HepG2 (cell line): ENCODE measurements around the gene DLX3. TPM values are rescaled to one million over a fixed set of nuclear protein-coding genes. Genes with fewer than 3 reads are reported as not detected.
A peak's percentile ranks its signal among the peaks of the same experiment; 100 is the strongest.

Experiments used
- CHCHD3 ChIP-seq: sonication (generic); formaldehyde crosslinking; IDR thresholded peaks from 2 replicates; pipeline ENCODE4 v1.8.0; 2022; ENCODE audit warnings: mild to moderate bottlenecking, missing genetic modification reagents, moderate library complexity
- KDM1A ChIP-seq: IDR thresholded peaks from 2 replicates; pipeline ENCODE4 v1.6.1; 2016; ENCODE audit warnings: missing compliant biosample characterization
- NR2F6 ChIP-seq, 2 experiments: IDR thresholded peaks; 2 replicates each; pipeline ENCODE4 v1.6.1; 2016; ENCODE audit warnings: antibody characterized with exemption in 1 of 2, mild to moderate bottlenecking in 1 of 2
- RNF2 ChIP-seq: fragments of 450-650 bp; conservative IDR thresholded peaks from 2 replicates; pipeline ENCODE4 v1.6.1; 2016; ENCODE audit warnings: low read depth
- SRF ChIP-seq: IDR thresholded peaks from 2 replicates; pipeline ENCODE4 v1.6.1; 2011; ENCODE audit warnings: mild to moderate bottlenecking, low read depth, low read length, moderate library complexity
- TBX2 ChIP-seq: sonication (generic); formaldehyde crosslinking; IDR thresholded peaks from 2 replicates; pipeline ENCODE4 v1.5.0; 2020; ENCODE audit warnings: missing genetic modification reagents, mild to moderate bottlenecking, borderline replicate concordance
- TGIF2 ChIP-seq: IDR thresholded peaks from 2 replicates; pipeline ENCODE4 v1.6.1; 2016; ENCODE audit warnings: control low read depth, missing compliant biosample characterization
- ZNF292 ChIP-seq: sonication (generic); formaldehyde crosslinking; IDR thresholded peaks from 2 replicates; pipeline ENCODE4 v1.8.1; 2022; ENCODE audit warnings: mild to moderate bottlenecking, low read depth, missing genetic modification reagents, borderline replicate concordance
- ZNF558 ChIP-seq: sonication (generic); formaldehyde crosslinking; IDR thresholded peaks from 2 replicates; pipeline ENCODE4 v1.9.0; 2022; ENCODE audit warnings: mild to moderate bottlenecking, missing genetic modification reagents, borderline replicate concordance
- ZNF598 ChIP-seq: sonication (generic); formaldehyde crosslinking; IDR thresholded peaks from 2 replicates; pipeline ENCODE4 v1.5.1; 2020; ENCODE audit warnings: mild to moderate bottlenecking, missing genetic modification reagents, borderline replicate concordance
- ZNF766 ChIP-seq: sonication (generic); formaldehyde crosslinking; IDR thresholded peaks from 2 replicates; pipeline ENCODE4 v1.5.0; 2020; ENCODE audit warnings: missing genetic modification reagents, borderline replicate concordance
- ZNF780A ChIP-seq: sonication (generic); formaldehyde crosslinking; IDR thresholded peaks from 2 replicates; pipeline ENCODE4 v1.8.0; 2022; ENCODE audit warnings: mild to moderate bottlenecking, missing genetic modification reagents, moderate library complexity
- polyA plus RNA-seq, 8 experiments: library from polyadenylated mRNA; depleted of rRNA in 3 of 8; stranded (reverse) in 7 of 8; unstranded in 1 of 8; fragments of >200 nt; fragmentation: Illumina TruSeq in 4 of 8; extraction: Trizol in 4 of 8; gene quantifications; 2 replicates each; pipeline versions ENCODE4 v1.2.1 to v1.2.3, GENCODE V29; 2011 to 2016; ENCODE audit warnings: low read depth in 4 of 8, missing spikeins in 1 of 8, mixed read lengths in 1 of 8; ENCODE audit not compliant: insufficient read depth in 1 of 8
- total RNA-seq, 5 experiments: library from RNA; depleted of rRNA; stranded (reverse); fragments of >200 nt; fragmentation: Illumina TruSeq; extraction: Trizol; gene quantifications; 2 replicates each; pipeline ENCODE4 v1.2.3, GENCODE V29; 2016; ENCODE audit warnings: low read depth in 1 of 5
- TF ChIP-seq, protein P1 (sequence below): sonication (generic); formaldehyde crosslinking; IDR thresholded peaks from 2 replicates; pipeline ENCODE4 v1.5.1; 2020; ENCODE audit warnings: mild to moderate bottlenecking, missing genetic modification reagents, borderline replicate concordance
- TF ChIP-seq, protein P2 (sequence below): sonication (generic); IDR thresholded peaks from 2 replicates; pipeline ENCODE4 v1.6.1; 2016; ENCODE audit warnings: low read depth, borderline replicate concordance
- TF ChIP-seq, protein P3 (sequence below): sonication (generic); formaldehyde crosslinking; conservative IDR thresholded peaks from 2 replicates; pipeline ENCODE4 v1.8.0; 2022; ENCODE audit warnings: mild to moderate bottlenecking, moderate library complexity, missing genetic modification reagents
- TF ChIP-seq, protein P4 (sequence below): sonication (generic); formaldehyde crosslinking; IDR thresholded peaks from 2 replicates; pipeline ENCODE4 v1.5.1; 2020; ENCODE audit warnings: mild to moderate bottlenecking, missing genetic modification reagents, moderate library complexity

Gene DLX3
- total and polyA plus RNA-seq, 2 of the 13 experiments (the other 11 are each of a cell fraction or from before 2014, with no cell fraction given), result 0.03 TPM; not detected in 1

DNA sequence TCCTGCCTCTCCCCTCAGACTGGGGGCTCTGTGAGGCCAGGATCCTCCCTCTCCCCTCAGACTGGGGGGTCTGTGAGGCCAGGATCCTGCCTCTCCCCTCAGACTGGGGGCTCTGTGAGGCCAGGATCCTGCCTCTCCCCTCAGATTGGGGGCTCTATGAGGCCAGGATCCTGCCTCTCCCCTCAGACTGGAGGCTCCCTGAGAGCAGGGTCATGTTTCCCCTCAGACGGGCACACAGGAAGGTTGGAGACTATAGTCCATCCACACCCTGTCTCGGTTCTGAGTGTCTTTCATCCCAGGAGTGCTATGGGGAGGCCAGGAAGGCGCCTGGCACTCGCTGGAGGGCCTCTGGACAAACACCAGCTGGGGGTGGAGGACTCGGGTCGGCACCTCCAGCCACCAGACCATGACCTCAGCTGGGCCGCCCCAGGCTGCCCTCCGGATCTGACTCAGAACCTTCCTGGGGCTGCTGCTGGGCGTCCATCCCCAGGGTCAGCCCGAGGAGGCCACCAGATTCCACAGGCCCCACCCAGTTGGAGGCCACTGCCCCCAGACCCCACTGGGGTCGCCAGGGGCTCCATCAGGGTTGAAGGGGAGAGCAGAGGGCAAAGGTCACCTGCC is 48.0 kb downstream of the DLX3 start (continued):
- TF ChIP-seq, protein P1, sequence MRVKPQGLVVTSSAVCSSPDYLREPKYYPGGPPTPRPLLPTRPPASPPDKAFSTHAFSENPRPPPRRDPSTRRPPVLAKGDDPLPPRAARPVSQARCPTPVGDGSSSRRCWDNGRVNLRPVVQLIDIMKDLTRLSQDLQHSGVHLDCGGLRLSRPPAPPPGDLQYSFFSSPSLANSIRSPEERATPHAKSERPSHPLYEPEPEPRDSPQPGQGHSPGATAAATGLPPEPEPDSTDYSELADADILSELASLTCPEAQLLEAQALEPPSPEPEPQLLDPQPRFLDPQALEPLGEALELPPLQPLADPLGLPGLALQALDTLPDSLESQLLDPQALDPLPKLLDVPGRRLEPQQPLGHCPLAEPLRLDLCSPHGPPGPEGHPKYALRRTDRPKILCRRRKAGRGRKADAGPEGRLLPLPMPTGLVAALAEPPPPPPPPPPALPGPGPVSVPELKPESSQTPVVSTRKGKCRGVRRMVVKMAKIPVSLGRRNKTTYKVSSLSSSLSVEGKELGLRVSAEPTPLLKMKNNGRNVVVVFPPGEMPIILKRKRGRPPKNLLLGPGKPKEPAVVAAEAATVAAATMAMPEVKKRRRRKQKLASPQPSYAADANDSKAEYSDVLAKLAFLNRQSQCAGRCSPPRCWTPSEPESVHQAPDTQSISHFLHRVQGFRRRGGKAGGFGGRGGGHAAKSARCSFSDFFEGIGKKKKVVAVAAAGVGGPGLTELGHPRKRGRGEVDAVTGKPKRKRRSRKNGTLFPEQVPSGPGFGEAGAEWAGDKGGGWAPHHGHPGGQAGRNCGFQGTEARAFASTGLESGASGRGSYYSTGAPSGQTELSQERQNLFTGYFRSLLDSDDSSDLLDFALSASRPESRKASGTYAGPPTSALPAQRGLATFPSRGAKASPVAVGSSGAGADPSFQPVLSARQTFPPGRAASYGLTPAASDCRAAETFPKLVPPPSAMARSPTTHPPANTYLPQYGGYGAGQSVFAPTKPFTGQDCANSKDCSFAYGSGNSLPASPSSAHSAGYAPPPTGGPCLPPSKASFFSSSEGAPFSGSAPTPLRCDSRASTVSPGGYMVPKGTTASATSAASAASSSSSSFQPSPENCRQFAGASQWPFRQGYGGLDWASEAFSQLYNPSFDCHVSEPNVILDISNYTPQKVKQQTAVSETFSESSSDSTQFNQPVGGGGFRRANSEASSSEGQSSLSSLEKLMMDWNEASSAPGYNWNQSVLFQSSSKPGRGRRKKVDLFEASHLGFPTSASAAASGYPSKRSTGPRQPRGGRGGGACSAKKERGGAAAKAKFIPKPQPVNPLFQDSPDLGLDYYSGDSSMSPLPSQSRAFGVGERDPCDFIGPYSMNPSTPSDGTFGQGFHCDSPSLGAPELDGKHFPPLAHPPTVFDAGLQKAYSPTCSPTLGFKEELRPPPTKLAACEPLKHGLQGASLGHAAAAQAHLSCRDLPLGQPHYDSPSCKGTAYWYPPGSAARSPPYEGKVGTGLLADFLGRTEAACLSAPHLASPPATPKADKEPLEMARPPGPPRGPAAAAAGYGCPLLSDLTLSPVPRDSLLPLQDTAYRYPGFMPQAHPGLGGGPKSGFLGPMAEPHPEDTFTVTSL (CRISPR knock-in tag), result no peak
- TF ChIP-seq ZNF292, result no peak
- no peak for TF ChIP-seq SRF
- TF ChIP-seq TGIF2, result no peak
- no peak for TF ChIP-seq RNF2
- TF ChIP-seq, protein P2, sequence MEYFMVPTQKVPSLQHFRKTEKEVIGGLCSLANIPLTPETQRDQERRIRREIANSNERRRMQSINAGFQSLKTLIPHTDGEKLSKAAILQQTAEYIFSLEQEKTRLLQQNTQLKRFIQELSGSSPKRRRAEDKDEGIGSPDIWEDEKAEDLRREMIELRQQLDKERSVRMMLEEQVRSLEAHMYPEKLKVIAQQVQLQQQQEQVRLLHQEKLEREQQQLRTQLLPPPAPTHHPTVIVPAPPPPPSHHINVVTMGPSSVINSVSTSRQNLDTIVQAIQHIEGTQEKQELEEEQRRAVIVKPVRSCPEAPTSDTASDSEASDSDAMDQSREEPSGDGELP, result peak; percentile 24; the same call in 1 of the 2 replicates
- TF ChIP-seq, protein P3, sequence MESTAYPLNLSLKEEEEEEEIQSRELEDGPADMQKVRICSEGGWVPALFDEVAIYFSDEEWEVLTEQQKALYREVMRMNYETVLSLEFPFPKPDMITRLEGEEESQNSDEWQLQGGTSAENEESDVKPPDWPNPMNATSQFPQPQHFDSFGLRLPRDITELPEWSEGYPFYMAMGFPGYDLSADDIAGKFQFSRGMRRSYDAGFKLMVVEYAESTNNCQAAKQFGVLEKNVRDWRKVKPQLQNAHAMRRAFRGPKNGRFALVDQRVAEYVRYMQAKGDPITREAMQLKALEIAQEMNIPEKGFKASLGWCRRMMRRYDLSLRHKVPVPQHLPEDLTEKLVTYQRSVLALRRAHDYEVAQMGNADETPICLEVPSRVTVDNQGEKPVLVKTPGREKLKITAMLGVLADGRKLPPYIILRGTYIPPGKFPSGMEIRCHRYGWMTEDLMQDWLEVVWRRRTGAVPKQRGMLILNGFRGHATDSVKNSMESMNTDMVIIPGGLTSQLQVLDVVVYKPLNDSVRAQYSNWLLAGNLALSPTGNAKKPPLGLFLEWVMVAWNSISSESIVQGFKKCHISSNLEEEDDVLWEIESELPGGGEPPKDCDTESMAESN (CRISPR knock-in tag), result 0 out of 2 replicates have a peak, but pooled peaks have one; percentile 23
- no peak for TF ChIP-seq ZNF780A (CRISPR knock-in tag)
- TF ChIP-seq ZNF598, result no peak
- TF ChIP-seq KDM1A (CRISPR knock-in tag), result no peak
- TF ChIP-seq, protein P4, sequence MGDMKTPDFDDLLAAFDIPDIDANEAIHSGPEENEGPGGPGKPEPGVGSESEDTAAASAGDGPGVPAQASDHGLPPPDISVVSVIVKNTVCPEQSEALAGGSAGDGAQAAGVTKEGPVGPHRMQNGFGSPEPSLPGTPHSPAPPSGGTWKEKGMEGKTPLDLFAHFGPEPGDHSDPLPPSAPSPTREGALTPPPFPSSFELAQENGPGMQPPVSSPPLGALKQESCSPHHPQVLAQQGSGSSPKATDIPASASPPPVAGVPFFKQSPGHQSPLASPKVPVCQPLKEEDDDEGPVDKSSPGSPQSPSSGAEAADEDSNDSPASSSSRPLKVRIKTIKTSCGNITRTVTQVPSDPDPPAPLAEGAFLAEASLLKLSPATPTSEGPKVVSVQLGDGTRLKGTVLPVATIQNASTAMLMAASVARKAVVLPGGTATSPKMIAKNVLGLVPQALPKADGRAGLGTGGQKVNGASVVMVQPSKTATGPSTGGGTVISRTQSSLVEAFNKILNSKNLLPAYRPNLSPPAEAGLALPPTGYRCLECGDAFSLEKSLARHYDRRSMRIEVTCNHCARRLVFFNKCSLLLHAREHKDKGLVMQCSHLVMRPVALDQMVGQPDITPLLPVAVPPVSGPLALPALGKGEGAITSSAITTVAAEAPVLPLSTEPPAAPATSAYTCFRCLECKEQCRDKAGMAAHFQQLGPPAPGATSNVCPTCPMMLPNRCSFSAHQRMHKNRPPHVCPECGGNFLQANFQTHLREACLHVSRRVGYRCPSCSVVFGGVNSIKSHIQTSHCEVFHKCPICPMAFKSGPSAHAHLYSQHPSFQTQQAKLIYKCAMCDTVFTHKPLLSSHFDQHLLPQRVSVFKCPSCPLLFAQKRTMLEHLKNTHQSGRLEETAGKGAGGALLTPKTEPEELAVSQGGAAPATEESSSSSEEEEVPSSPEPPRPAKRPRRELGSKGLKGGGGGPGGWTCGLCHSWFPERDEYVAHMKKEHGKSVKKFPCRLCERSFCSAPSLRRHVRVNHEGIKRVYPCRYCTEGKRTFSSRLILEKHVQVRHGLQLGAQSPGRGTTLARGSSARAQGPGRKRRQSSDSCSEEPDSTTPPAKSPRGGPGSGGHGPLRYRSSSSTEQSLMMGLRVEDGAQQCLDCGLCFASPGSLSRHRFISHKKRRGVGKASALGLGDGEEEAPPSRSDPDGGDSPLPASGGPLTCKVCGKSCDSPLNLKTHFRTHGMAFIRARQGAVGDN (CRISPR knock-in tag), result peak; percentile 14; the same call in 1 of the 2 replicates
- TF ChIP-seq TBX2 (CRISPR knock-in tag), result no peak
- TF ChIP-seq CHCHD3 (CRISPR knock-in tag), result no peak
- 0 out of 2 replicates have a peak, but pooled peaks have one; percentile 22 for TF ChIP-seq NR2F6 (IDR thresholded peaks at IDR 0.05)
- TF ChIP-seq NR2F6 (CRISPR knock-in tag; IDR thresholded peaks at IDR 0.05), result no peak
- no peak for TF ChIP-seq ZNF766 (CRISPR knock-in tag)
- no peak for TF ChIP-seq ZNF558
